CD4-positive, alpha-beta memory T cell (primary cell): ENCODE measurements around the gene MRPL19. TPM values are rescaled to one million over a fixed set of nuclear protein-coding genes. Genes with fewer than 3 reads are reported as not detected.
"Not testable (repeated sequence)": the region's sequence is repeated elsewhere in the genome, so short reads cannot be mapped to it uniquely, and the experiment has no call there.

Experiments used
- CTCF ChIA-PET: fragments of 350-600 bp; sonication (Branson Sonifier 250); formaldehyde crosslinking; loops from one replicate; lab custom pipeline; 2021; ENCODE audit warnings: inconsistent platforms; ENCODE audit not compliant: partially characterized antibody; lab: Charles Lee
- POLR2A ChIA-PET: fragments of 350-600 bp; sonication (Branson Sonifier 250); formaldehyde crosslinking; loops from one replicate; lab custom pipeline; 2021; ENCODE audit not compliant: partially characterized antibody; lab: Charles Lee
- DNase-seq, 5 donors: peaks; one replicate each; pipeline versions ENCODE4 v3.0.0 to v3.0.0-alpha.2; 2020 to 2022; ENCODE audit warnings: mixed read lengths in 1 of 5
- H3K27ac ChIP-seq: one replicate; pipeline ENCODE4 v1.7.0; 2013; ENCODE audit warnings: low read depth, low read length
- H3K27me3 ChIP-seq: 2 replicates; pipeline ENCODE4 v1.7.0; 2013; ENCODE audit warnings: mild to moderate bottlenecking, low read length, moderate library complexity; ENCODE audit not compliant: insufficient read depth
- H3K36me3 ChIP-seq: 2 replicates; pipeline ENCODE4 v1.7.0; 2013; ENCODE audit warnings: mild to moderate bottlenecking, low read length, moderate library complexity; ENCODE audit not compliant: insufficient read depth
- H3K4me1 ChIP-seq: 2 replicates; pipeline ENCODE4 v1.7.0; 2013; ENCODE audit warnings: mild to moderate bottlenecking, low read length, moderate library complexity; ENCODE audit not compliant: insufficient read depth
- H3K4me3 ChIP-seq, 2 donors: one replicate each; pipeline ENCODE4 v1.7.0; 2013; ENCODE audit warnings: low read length in 2 of 2, mild to moderate bottlenecking in 1 of 2
- H3K9me3 ChIP-seq, 2 donors: one replicate each; pipeline ENCODE4 v1.7.0; 2013; ENCODE audit warnings: low read length in 2 of 2, control low read depth in 1 of 2; ENCODE audit not compliant: control insufficient read depth in 1 of 2
- H3K27ac Mint-ChIP-seq, 7 donors: one replicate each; pipeline ENCODE4 v1.8.0; 2020 to 2021; ENCODE audit warnings: mixed read lengths in 7 of 7, mild to moderate bottlenecking in 6 of 7, inconsistent platforms in 3 of 7, moderate library complexity in 3 of 7
- H3K27me3 Mint-ChIP-seq, 2 donors: one replicate each; pipeline ENCODE4 v1.8.0; 2020 to 2021; ENCODE audit warnings: mixed read lengths in 2 of 2
- H3K36me3 Mint-ChIP-seq, 2 donors: one replicate each; pipeline ENCODE4 v1.8.0; 2020 to 2021; ENCODE audit warnings: mixed read lengths in 2 of 2, inconsistent platforms in 1 of 2, mild to moderate bottlenecking in 1 of 2
- H3K4me1 Mint-ChIP-seq, 4 donors: one replicate each; pipeline ENCODE4 v1.8.0; 2020 to 2021; ENCODE audit warnings: mixed read lengths in 4 of 4, mild to moderate bottlenecking in 1 of 4
- H3K4me3 Mint-ChIP-seq, 8 donors: one replicate each; pipeline ENCODE4 v1.8.0; 2020 to 2021; ENCODE audit warnings: mixed read lengths in 8 of 8, mild to moderate bottlenecking in 7 of 8, moderate library complexity in 6 of 8, inconsistent platforms in 3 of 8
- H3K9me3 Mint-ChIP-seq, 8 donors: one replicate each; pipeline ENCODE4 v1.8.0; 2020 to 2021; ENCODE audit warnings: mixed read lengths in 8 of 8, mild to moderate bottlenecking in 5 of 8, inconsistent platforms in 3 of 8, moderate library complexity in 1 of 8
- intact Hi-C: fragments of 100-400 bp; cut with micrococcal nuclease; formaldehyde crosslinking; loops from one replicate; pipeline ENCODE4 v1.15.1; 2023
- polyA plus RNA-seq, 2 donors: library from polyadenylated mRNA; unstranded; fragments of 300-500 nt; fragmentation: Illumina TruSeq; gene quantifications; one replicate each; pipeline ENCODE4 v1.2.3, GENCODE V29; 2021
- total RNA-seq, 2 experiments: library from RNA; stranded (reverse); gene quantifications; one replicate each; pipeline ENCODE4 v1.2.3, GENCODE V29; 2021

Gene MRPL19
- total and polyA plus RNA-seq, 4 experiments from 2014 or later, result 27.6 to 35.6 (median 29.5) TPM

DNA sequence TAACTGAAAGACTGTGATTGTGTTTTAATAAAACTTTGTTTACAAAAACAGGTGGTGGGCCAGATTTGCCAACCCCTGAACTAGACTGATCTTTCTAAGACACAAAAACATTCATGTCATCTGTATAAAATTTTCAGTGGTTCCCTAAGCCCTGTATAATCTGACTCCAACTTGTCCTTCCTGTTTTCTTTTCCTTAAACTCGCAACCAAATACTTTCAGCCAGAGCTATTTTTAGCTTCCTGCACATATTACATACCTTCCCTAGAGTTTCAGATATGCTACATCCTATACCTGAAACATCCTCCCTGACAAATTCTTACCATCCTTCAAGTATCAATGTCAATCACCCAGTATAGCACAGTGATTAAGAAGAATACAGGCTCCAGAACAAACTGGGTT is 59.3 kb downstream of the MRPL19 start:
- no peak overlapping the region for H3K4me3 Mint-ChIP-seq
- CTCF ChIA-PET, result interaction anchor here (0.7 to 1.9 kb wide), 2 partner anchors 38 to 66 kb away, joined by 3 to 6 read pairs; no protein-coding TSS in a partner anchor
- Histone ChIP-seq H3K27ac (no peak overlapping the region), H3K27me3 (no peaks in the 10 kb centered on the region), H3K4me3 (no peak overlapping the region), H3K36me3 (peaks cover 16% of the 10 kb centered on the region), H3K4me1 (peaks cover 25% of the 10 kb centered on the region), H3K9me3 (no peaks in the 10 kb centered on the region)
- H3K9me3 Mint-ChIP-seq, result peaks cover 0 to 1% (median 0%) of the 10 kb centered on the region in 8 donors
- DNase-seq, result no peak
- intact Hi-C loops, result no loop called here
- H3K27ac Mint-ChIP-seq, result peak overlapping the region in 3 of 7 donors; percentile 20 to 57 (median 37)
- POLR2A ChIA-PET, result no interaction called here
- H3K4me1 Mint-ChIP-seq, result peaks cover 16 to 28% (median 25%) of the 10 kb centered on the region in 4 donors
- no peaks in the 10 kb centered on the region for H3K27me3 Mint-ChIP-seq
- peaks cover 44 to 48% of the 10 kb centered on the region in 2 donors for H3K36me3 Mint-ChIP-seq

DNA sequence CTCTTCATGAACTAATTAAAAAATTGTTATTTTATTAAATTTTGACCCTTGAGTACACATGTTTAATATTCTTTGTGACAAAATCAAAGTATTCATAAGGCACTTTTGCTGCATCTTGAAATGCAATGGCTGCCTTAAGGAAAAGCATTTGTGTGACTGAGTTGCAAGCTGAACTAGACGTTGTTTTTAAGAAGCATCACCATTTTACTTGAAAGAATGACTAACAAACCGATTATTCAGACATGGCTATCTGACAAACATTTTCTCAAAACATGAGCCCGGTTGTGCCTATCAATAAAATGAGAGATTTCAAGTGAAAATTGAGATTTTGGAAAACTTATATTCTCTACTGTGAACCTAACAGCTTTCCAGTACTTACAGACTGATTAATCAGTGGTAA is 61.3 kb downstream of the MRPL19 start:
- Histone ChIP-seq H3K9me3 (no peaks in the 10 kb centered on the region), H3K4me3 (no peak overlapping the region), H3K36me3 (peaks cover 6% of the 10 kb centered on the region), H3K27ac (no peak overlapping the region), H3K27me3 (no peaks in the 10 kb centered on the region), H3K4me1 (peaks cover 32% of the 10 kb centered on the region)
- no peaks in the 10 kb centered on the region for H3K27me3 Mint-ChIP-seq
- ChIA-PET CTCF (interaction anchor here (0.6 kb wide), 1 partner anchor 43 kb away, joined by 3 read pairs; no protein-coding TSS in a partner anchor), POLR2A (no interaction called here)
- intact Hi-C loops, result no loop called here
- no peak overlapping the region for H3K27ac Mint-ChIP-seq
- peaks cover 23 to 33% (median 30%) of the 10 kb centered on the region in 4 donors for H3K4me1 Mint-ChIP-seq
- peak overlapping the region in 4 of 8 donors; percentile 15 to 52 (median 36) for H3K4me3 Mint-ChIP-seq
- peaks cover 28 to 30% of the 10 kb centered on the region in 2 donors for H3K36me3 Mint-ChIP-seq
- no peak for DNase-seq
- H3K9me3 Mint-ChIP-seq, result peaks cover 0 to 1% (median 0%) of the 10 kb centered on the region in 8 donors

DNA sequence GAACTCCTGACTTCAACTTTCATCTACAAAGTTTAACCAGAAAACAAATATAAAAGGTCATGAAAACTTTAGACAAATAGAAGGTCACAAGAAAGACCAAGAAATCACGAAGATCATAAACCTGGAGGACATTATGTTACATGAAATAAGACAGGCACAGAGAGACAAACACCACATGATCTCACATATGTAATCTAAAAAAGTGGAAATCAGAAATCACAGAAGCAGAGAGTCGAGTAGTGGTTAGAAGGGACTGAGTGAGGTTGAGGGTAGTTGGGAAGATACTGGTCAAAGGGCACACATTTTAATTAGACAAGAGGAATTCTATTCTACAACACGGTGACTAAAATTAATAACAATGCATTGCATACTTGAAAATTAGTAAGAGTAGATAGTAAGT is 62.7 kb downstream of the MRPL19 start:
- Histone ChIP-seq H3K27ac (no peak overlapping the region), H3K9me3 (no peaks in the 10 kb centered on the region), H3K36me3 (no peaks in the 10 kb centered on the region), H3K4me1 (peaks cover 32% of the 10 kb centered on the region), H3K27me3 (no peaks in the 10 kb centered on the region), H3K4me3 (no peak overlapping the region)
- no peak for DNase-seq
- peak overlapping the region in 4 of 7 donors; percentile 30 to 77 (median 47) for H3K27ac Mint-ChIP-seq
- peaks cover 0 to 1% (median 0%) of the 10 kb centered on the region in 8 donors for H3K9me3 Mint-ChIP-seq
- POLR2A ChIA-PET, result interaction anchor here (1.3 to 3.8 kb wide), 2 partner anchors 59 to 63 kb away, joined by 3 to 29 read pairs; partner anchors contain the start of gene MRPL19
- CTCF ChIA-PET, result interaction anchor here (1.1 to 2.0 kb wide), 3 partner anchors 10 to 45 kb away, joined by 3 to 4 read pairs (median 3); no protein-coding TSS in a partner anchor
- H3K4me1 Mint-ChIP-seq, result peaks cover 23 to 33% (median 28%) of the 10 kb centered on the region in 4 donors
- H3K4me3 Mint-ChIP-seq, result peak overlapping the region; percentile 53 to 87 (median 70)
- H3K36me3 Mint-ChIP-seq, result peaks cover 16% of the 10 kb centered on the region in 2 donors
- intact Hi-C loops, result no loop called here
- H3K27me3 Mint-ChIP-seq, result no peaks in the 10 kb centered on the region

- Mint-ChIP-seq H3K4me3 (peak overlapping the region; percentile 89 to 96 (median 93)), H3K27ac (peak overlapping the region; percentile 86 to 98 (median 96)), H3K27me3 (no peaks in the 10 kb centered on the region), H3K4me1 (peaks cover 23 to 33% (median 28%) of the 10 kb centered on the region in 4 donors), H3K9me3 (peaks cover 0 to 1% (median 0%) of the 10 kb centered on the region in 8 donors), H3K36me3 (peaks cover 7% of the 10 kb centered on the region in 2 donors)
- Histone ChIP-seq H3K27me3 (no peaks in the 10 kb centered on the region), H3K9me3 (no peaks in the 10 kb centered on the region), H3K27ac (peak overlapping the region; percentile 70), H3K4me3 (peak overlapping the region; percentile 32 to 65), H3K36me3 (no peaks in the 10 kb centered on the region), H3K4me1 (peaks cover 32% of the 10 kb centered on the region)
- CTCF ChIA-PET, result interaction anchor here (0.9 to 2.0 kb wide), 5 partner anchors 9 to 46 kb away, joined by 3 to 4 read pairs (median 3); no protein-coding TSS in a partner anchor
- POLR2A ChIA-PET, result interaction anchor here (3.8 kb wide), 1 partner anchor 64 kb away, joined by 29 read pairs; the partner anchor contains the start of gene MRPL19
- intact Hi-C loops, result loop anchor here (2.0 to 10.0 kb wide), 2 partner anchors 63 to 865 kb away; partner anchors contain the start of gene MRPL19
- no peak for DNase-seq
These were observed 63.6 kb downstream of the MRPL19 start for GRCh38 chr2:75710220-75710576.

DNA sequence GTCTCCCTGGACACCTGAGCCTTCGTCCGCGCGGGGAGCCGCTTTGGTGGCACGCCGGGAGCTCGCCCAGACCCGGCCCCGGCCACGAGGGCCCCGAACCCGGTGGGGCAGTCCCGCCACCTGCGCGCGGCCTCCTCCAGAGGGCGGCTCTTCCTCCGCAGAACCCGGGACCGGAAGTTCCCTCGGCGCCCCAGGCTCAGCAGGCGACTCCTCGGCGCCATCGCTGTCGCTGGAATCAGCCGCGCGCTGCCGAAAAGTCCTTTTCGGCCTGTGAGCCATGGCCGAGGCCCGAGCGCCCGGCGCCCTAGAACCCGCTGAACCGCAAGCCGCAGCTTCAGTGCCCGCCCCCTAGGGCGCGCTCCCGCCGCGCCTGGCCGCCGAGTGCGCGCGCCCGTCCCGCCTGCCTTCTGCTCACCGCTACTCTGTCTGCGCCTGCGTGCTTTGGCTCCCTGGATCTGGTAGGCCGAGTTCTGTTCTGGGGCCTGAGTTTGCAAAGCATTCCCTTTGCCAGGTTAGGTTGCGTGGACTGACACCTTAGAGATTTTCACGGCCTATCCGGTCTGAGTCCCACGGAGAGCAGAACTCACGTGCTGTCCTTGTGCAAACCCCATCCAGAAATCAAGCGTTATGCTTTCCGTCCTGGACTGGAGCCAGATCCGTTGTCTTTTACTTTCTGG is 64.1 kb downstream of the MRPL19 start, which contains the start of gene GCFC2:
Gene GCFC2, minus strand, starts transcription at position 339 of the 677 bp plus-strand sequence. Its CDS starts 60 bp downstream, at position 279.
- Mint-ChIP-seq H3K27ac (peak within 1 kb of the TSS; percentile 86 to 98 (median 96)), H3K9me3 (peaks cover 0 to 1% (median 0%) of the 10 kb centered on the region in 8 donors), H3K4me1 (peaks cover 23 to 33% (median 28%) of the 10 kb centered on the region in 4 donors), H3K4me3 (peak within 1 kb of the TSS; percentile 89 to 96 (median 94)), H3K36me3 (peaks cover 5% of the 10 kb centered on the region in 2 donors), H3K27me3 (peaks cover 1% of the 10 kb centered on the region in 2 donors)
- H3K4me3 ChIP-seq, result peak within 1 kb of the TSS; percentile 32 to 65
- peak within 1 kb of the TSS; percentile 70 for H3K27ac ChIP-seq
- POLR2A ChIA-PET, result interaction anchor here (3.8 kb wide), 1 partner anchor 64 kb away, joined by 29 read pairs; the partner anchor contains the start of gene MRPL19
- H3K9me3 ChIP-seq, result no peaks in the 10 kb centered on the region
- no peaks in the 10 kb centered on the region for H3K36me3 ChIP-seq
- intact Hi-C loops, result loop anchor here (2.0 to 10.0 kb wide), 2 partner anchors 64 to 866 kb away; partner anchors contain the start of gene MRPL19
- H3K27me3 ChIP-seq, result no peaks in the 10 kb centered on the region
- H3K4me1 ChIP-seq, result peaks cover 32% of the 10 kb centered on the region
- CTCF ChIA-PET, result interaction anchor here (0.9 to 2.0 kb wide), 5 partner anchors 9 to 46 kb away, joined by 3 to 6 read pairs (median 4); no protein-coding TSS in a partner anchor
- peak; percentile 76 to 85 (median 82) for DNase-seq

DNA sequence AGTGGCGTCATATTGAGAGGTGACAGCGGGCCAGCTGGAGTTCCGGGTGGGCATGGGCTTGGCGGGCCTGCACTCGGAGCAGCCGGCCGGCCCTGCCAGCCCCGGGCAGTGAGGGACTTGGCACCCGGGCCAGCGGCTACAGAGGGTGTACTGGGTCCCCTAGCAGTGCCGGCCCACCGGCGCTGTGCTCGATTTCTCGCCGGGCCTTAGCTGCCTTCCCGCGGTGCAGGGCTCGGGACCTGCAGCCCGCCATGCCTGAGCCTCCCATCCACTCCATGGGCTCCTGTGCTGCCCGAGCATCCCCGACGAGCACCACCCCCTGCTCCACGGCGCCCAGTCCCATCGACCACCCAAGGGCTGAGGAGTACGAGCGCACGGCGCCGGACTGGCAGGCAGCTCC is 65.0 kb downstream of the MRPL19 start:
- not testable (repeated sequence) for H3K36me3 Mint-ChIP-seq, H3K9me3 ChIP-seq, DNase-seq, H3K27ac ChIP-seq, H3K9me3 Mint-ChIP-seq, H3K36me3 ChIP-seq, H3K27me3 Mint-ChIP-seq, H3K27me3 ChIP-seq
- Mint-ChIP-seq H3K27ac (peak overlapping the region in 5 of 7 donors; percentile 86 to 98 (median 96)), H3K4me1 (peaks cover 20 to 32% (median 27%) of the 10 kb centered on the region in 4 donors), H3K4me3 (peak overlapping the region in 7 of 8 donors; percentile 89 to 96 (median 93))
- ChIA-PET POLR2A (interaction anchor here (3.8 kb wide), 1 partner anchor 65 kb away, joined by 29 read pairs; the partner anchor contains the start of gene MRPL19), CTCF (interaction anchor here (1.0 to 1.8 kb wide), 2 partner anchors 8 to 35 kb away, joined by 5 to 6 read pairs; no protein-coding TSS in a partner anchor)
- intact Hi-C loops, result loop anchor here (2.0 to 10.0 kb wide), 2 partner anchors 65 to 867 kb away; partner anchors contain the start of gene MRPL19
- Histone ChIP-seq H3K4me1 (peaks cover 32% of the 10 kb centered on the region), H3K4me3 (peak overlapping the region in 1 of 2 donors; percentile 32)
